Left lung (tissue), 10 donors: ENCODE data around the gene PES1. TPM values are rescaled to one million over a fixed set of nuclear protein-coding genes. Genes with fewer than 3 reads are reported as not detected.
"Not testable (repeated sequence)": the region's sequence is repeated elsewhere in the genome, so short reads cannot be mapped to it uniquely, and the experiment has no call there.

Source experiments
- ATAC-seq: fragments of 200-7000 bp; cut with Tn5 transposase; one replicate; pipeline ENCODE4 v1.9.1; 2020; ENCODE audit warnings: moderate library complexity
- DNase-seq, 4 donors: peaks; one replicate each; pipeline ENCODE4 v3.0.0-alpha.2; 2013 to 2020
- H3K27ac ChIP-seq, 2 donors: fragments of 200-600 bp; sonication (generic) in 1 of 2; one replicate each; pipeline versions ENCODE4 v1.5.0 to v1.8.0; 2020 to 2021
- H3K27me3 ChIP-seq, 2 donors: fragments of 200-600 bp; sonication (generic) in 1 of 2; one replicate each; pipeline versions ENCODE4 v1.5.0 to v1.8.0; 2020 to 2021
- H3K36me3 ChIP-seq, 2 donors: fragments of 200-600 bp; sonication (generic) in 1 of 2; one replicate each; pipeline versions ENCODE4 v1.5.0 to v1.8.0; 2020 to 2021
- H3K4me1 ChIP-seq, 2 donors: fragments of 200-600 bp; one replicate each; pipeline ENCODE4 v1.8.0; 2021
- H3K4me3 ChIP-seq, 2 donors: fragments of 200-600 bp; sonication (generic) in 1 of 2; one replicate each; pipeline versions ENCODE4 v1.5.0 to v1.8.0; 2020 to 2021; ENCODE audit warnings: mild to moderate bottlenecking in 1 of 2
- H3K9me3 ChIP-seq, 2 donors: fragments of 200-600 bp; sonication (generic) in 1 of 2; one replicate each; pipeline versions ENCODE4 v1.5.0 to v1.8.0; 2020 to 2021
- CTCF ChIP-seq, 2 donors: fragments of 200-600 bp; sonication (generic) in 1 of 2; IDR thresholded peaks; one replicate each; pipeline versions ENCODE4 v1.5.0 to v1.8.0; 2021; ENCODE audit warnings: antibody characterized with exemption in 2 of 2
- intact Hi-C, 2 donors: fragments of 100-400 bp; cut with DNase I; formaldehyde crosslinking; loops; one replicate each; pipeline versions ENCODE4 v1.11.2 to v1.14.2; 2022
- polyA plus RNA-seq, 6 donors: library from polyadenylated mRNA; unstranded; fragments of 120-200 nt; gene quantifications; one replicate each; pipeline ENCODE4 v1.2.1, GENCODE V29; 2013; ENCODE audit not compliant: insufficient read length in 6 of 6
- total RNA-seq, 2 donors: library from RNA; stranded (reverse); fragmentation: NEBNext Ultra II Directional; extraction: Animal tissue kit (Norgen Biotek cat#: 25700); gene quantifications; one replicate each; pipeline ENCODE4 v1.2.1, GENCODE V29; 2021
- donor health status: DM: no; HTN: yes; CAD: no.
- donor health status: DM: no; HTN: no; CAD: no.

PES1 gene
- total and polyA plus RNA-seq, 8 donors, result 45.2 to 70.6 (median 63.4) TPM

GRCh38 chr22:30636226-30637077 lies 44.7 kb upstream of the PES1 start:
- Histone ChIP-seq H3K27ac (peak overlapping the region in 1 of 2 donors; percentile 95), H3K27me3 (peaks cover 0 to 9% of the 10 kb centered on the region in 2 donors), H3K9me3 (no peaks in the 10 kb centered on the region), H3K4me3 (peak overlapping the region; percentile 53 to 61), H3K4me1 (peaks cover 25 to 36% of the 10 kb centered on the region in 2 donors), H3K36me3 (no peaks in the 10 kb centered on the region)
- TF ChIP-seq CTCF (IDR thresholded peaks at IDR 0.05), result no peak
- ATAC-seq (peak; percentile 1), DNase-seq (peak in 2 of 4 donors; percentile 16 to 43)
- intact Hi-C loops, result loop anchor here in 1 of 2 donors (10.0 kb wide), 2 partner anchors 118 to 288 kb away; no protein-coding TSS in a partner anchor

GRCh38 chr22:30635273-30636225 lies 43.8 kb upstream of the PES1 start, which contains the start of gene SLC35E4:
SLC35E4 (plus strand) TSS chr22:30635781; CDS start chr22:30636451, 670 bp downstream.
- peaks cover 0 to 9% of the 10 kb centered on the region in 2 donors for H3K27me3 ChIP-seq
- DNase-seq (peak; percentile 79 to 99 (median 94)), ATAC-seq (peak; percentile 96)
- no peaks in the 10 kb centered on the region for H3K36me3 ChIP-seq
- no peaks in the 10 kb centered on the region for H3K9me3 ChIP-seq
- H3K4me1 ChIP-seq, result peaks cover 25 to 36% of the 10 kb centered on the region in 2 donors
- H3K4me3 ChIP-seq, result peak within 1 kb of the TSS; percentile 53 to 61
- intact Hi-C loops, result loop anchor here in 1 of 2 donors (10.0 kb wide), 2 partner anchors 119 to 289 kb away; no protein-coding TSS in a partner anchor
- peak within 1 kb of the TSS; percentile 89 to 95 for H3K27ac ChIP-seq
- peak in 1 of 2 donors; percentile 36 for TF ChIP-seq CTCF (IDR thresholded peaks at IDR 0.05)

- no peaks in the 10 kb centered on the region for H3K9me3 ChIP-seq
- H3K27me3 ChIP-seq, result peaks cover 0 to 9% of the 10 kb centered on the region in 2 donors
- peak overlapping the region; percentile 14 to 61 for H3K4me3 ChIP-seq
- no peaks in the 10 kb centered on the region for H3K36me3 ChIP-seq
- H3K4me1 ChIP-seq, result peaks cover 25 to 36% of the 10 kb centered on the region in 2 donors
- intact Hi-C loops, result loop anchor here in 1 of 2 donors (10.0 kb wide), 2 partner anchors 120 to 290 kb away; no protein-coding TSS in a partner anchor
- DNase-seq (peak; percentile 81 to 97 (median 86)), ATAC-seq (peak; percentile 82)
- peak; percentile 94 to 96 for TF ChIP-seq CTCF (IDR thresholded peaks at IDR 0.05)
- peak overlapping the region; percentile 89 to 95 for H3K27ac ChIP-seq
Observed at GRCh38 chr22:30634471-30635233, 42.9 kb upstream of the PES1 start.

DNA sequence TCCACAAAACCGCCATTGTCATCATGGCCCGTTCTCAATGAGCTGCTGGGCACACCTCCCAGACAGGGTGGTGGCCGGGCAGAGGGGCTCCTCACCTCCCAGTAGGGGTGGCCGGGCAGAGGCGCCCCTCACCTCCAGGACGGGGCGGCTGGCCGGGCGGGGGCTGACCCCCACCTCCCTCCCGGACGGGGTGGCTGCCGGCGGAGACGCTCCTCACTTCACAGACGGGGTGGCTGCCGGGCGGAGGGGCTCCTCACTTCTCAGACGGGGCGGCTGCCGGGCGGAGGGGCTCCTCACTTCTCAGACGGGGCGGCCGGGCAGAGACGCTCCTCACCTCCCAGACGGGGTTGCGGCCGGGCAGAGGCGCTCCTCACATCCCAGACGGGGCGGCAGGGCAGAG lies 39.8 kb upstream of the PES1 start:
- intact Hi-C loops, result loop anchor here in 1 of 2 donors (10.0 kb wide), 2 partner anchors 123 to 293 kb away; no protein-coding TSS in a partner anchor
- not testable (repeated sequence) for H3K27ac ChIP-seq, H3K36me3 ChIP-seq, H3K27me3 ChIP-seq, H3K4me3 ChIP-seq, H3K9me3 ChIP-seq, DNase-seq, ATAC-seq
- H3K4me1 ChIP-seq, result peaks cover 14 to 23% of the 10 kb centered on the region in 2 donors

GRCh38 chr22:30628491-30628890 lies 36.8 kb upstream of the PES1 start:
- no peaks in the 10 kb centered on the region for H3K36me3 ChIP-seq
- H3K27me3 ChIP-seq, result no peaks in the 10 kb centered on the region
- no peaks in the 10 kb centered on the region for H3K9me3 ChIP-seq
- no peaks in the 10 kb centered on the region for H3K4me1 ChIP-seq
- no peak for TF ChIP-seq CTCF (IDR thresholded peaks at IDR 0.05)
- ATAC-seq (no peak), DNase-seq (no peak)
- H3K4me3 ChIP-seq, result no peak overlapping the region
- intact Hi-C loops, result no loop called here
- H3K27ac ChIP-seq, result no peak overlapping the region
